ENCODE results near the gene ERC2.

Gene ERC2

GRCh38 chr3:56303487-56303886, 164.8 kb downstream of the ERC2 start:
- Histone ChIP-seq H3K27ac (ENCODE audit: low read length) (no peak overlapping the region), H3K9me3 (ENCODE audit: insufficient read depth, low read depth, low read length) (no peaks in the 10 kb centered on the region), H3K36me3 (ENCODE audit: insufficient read depth, low read depth, low read length) (no peaks in the 10 kb centered on the region), H3K4me3 (ENCODE audit: low read length) (no peak overlapping the region), H3K27me3 (ENCODE audit: insufficient read depth, low read length) (no peaks in the 10 kb centered on the region), H3K4me1 (ENCODE audit: insufficient read depth, low read length) (peaks cover 17% of the 10 kb centered on the region), H3K9ac (ENCODE audit: low read depth, low read length) (peak overlapping the region; percentile 21; the same call in 1 of the 2 replicates)

DNA sequence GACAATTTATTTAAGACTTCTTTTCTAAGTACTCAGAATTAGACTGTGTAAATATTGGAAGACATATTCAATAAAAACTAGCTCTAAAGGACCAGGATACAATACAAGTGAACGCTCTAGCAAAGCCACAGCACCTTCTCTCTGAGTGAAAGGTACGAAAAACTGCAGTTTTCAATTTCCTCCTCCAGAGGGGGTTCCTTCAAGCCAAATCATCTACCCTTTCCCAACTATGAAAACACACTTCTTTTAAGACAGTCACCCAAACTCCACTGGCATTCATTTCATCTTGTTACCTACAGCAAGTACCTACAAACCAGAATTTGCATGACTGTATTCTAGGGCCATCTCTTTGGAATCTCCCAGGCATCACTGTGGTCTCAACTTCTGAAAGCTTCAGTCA, 165.8 kb downstream of the ERC2 start:
- no peak overlapping the region for H3K4me3 ChIP-seq (ENCODE audit: low read length)
- H3K27me3 ChIP-seq (ENCODE audit: insufficient read depth, low read length), result no peaks in the 10 kb centered on the region
- peaks cover 17% of the 10 kb centered on the region for H3K4me1 ChIP-seq (ENCODE audit: insufficient read depth, low read length)
- no peak overlapping the region for H3K27ac ChIP-seq (ENCODE audit: low read length)
- no peaks in the 10 kb centered on the region for H3K9me3 ChIP-seq (ENCODE audit: insufficient read depth, low read depth, low read length)
- no peaks in the 10 kb centered on the region for H3K36me3 ChIP-seq (ENCODE audit: insufficient read depth, low read depth, low read length)
- no peak overlapping the region for H3K9ac ChIP-seq (ENCODE audit: low read depth, low read length)

GRCh38 chr3:56297281-56297840, 170.9 kb downstream of the ERC2 start:
- Histone ChIP-seq H3K4me3 (ENCODE audit: low read length) (no peak overlapping the region), H3K27me3 (ENCODE audit: insufficient read depth, low read length) (no peaks in the 10 kb centered on the region), H3K9ac (ENCODE audit: low read depth, low read length) (no peak overlapping the region), H3K4me1 (ENCODE audit: insufficient read depth, low read length) (no peaks in the 10 kb centered on the region), H3K36me3 (ENCODE audit: insufficient read depth, low read depth, low read length) (peaks cover 16% of the 10 kb centered on the region; the same call in 1 of the 2 replicates), H3K27ac (ENCODE audit: low read length) (no peak overlapping the region), H3K9me3 (ENCODE audit: insufficient read depth, low read depth, low read length) (no peaks in the 10 kb centered on the region)

GRCh38 chr3:56296361-56296760, 171.9 kb downstream of the ERC2 start:
- Histone ChIP-seq H3K36me3 (ENCODE audit: insufficient read depth, low read depth, low read length) (peaks cover 16% of the 10 kb centered on the region; the same call in 1 of the 2 replicates), H3K9ac (ENCODE audit: low read depth, low read length) (no peak overlapping the region), H3K4me1 (ENCODE audit: insufficient read depth, low read length) (peaks cover 4% of the 10 kb centered on the region; the same call in 1 of the 2 replicates), H3K4me3 (ENCODE audit: low read length) (no peak overlapping the region), H3K27ac (ENCODE audit: low read length) (no peak overlapping the region), H3K27me3 (ENCODE audit: insufficient read depth, low read length) (no peaks in the 10 kb centered on the region), H3K9me3 (ENCODE audit: insufficient read depth, low read depth, low read length) (no peaks in the 10 kb centered on the region)

DNA sequence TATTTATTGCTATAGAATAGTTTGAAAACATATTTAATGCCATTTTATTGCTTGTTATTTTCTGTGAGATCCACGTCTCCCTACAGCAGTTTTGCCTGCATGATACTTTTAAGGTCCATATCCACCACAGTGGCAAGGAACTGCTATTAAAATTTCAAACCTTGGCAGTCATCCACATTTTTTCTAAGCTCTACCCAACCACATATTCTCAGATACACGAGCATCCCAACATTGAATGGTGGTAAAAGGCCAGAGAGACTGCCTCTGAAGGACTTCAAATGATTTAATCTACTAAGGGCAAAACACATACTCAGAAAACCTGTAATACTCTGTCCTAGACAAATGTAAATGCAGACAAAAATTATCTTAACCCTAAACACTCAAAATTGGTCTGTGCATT, 173.1 kb downstream of the ERC2 start:
- H3K27ac ChIP-seq (ENCODE audit: low read length), result no peak overlapping the region
- H3K4me1 ChIP-seq (ENCODE audit: insufficient read depth, low read length), result peaks cover 11% of the 10 kb centered on the region; the same call in 1 of the 2 replicates
- H3K9me3 ChIP-seq (ENCODE audit: insufficient read depth, low read depth, low read length), result no peaks in the 10 kb centered on the region
- H3K36me3 ChIP-seq (ENCODE audit: insufficient read depth, low read depth, low read length), result peaks cover 16% of the 10 kb centered on the region; the same call in 1 of the 2 replicates
- no peak overlapping the region for H3K4me3 ChIP-seq (ENCODE audit: low read length)
- no peaks in the 10 kb centered on the region for H3K27me3 ChIP-seq (ENCODE audit: insufficient read depth, low read length)
- H3K9ac ChIP-seq (ENCODE audit: low read depth, low read length), result no peak overlapping the region

GRCh38 chr3:56294286-56294685, 174.0 kb downstream of the ERC2 start:
- Histone ChIP-seq H3K4me1 (ENCODE audit: insufficient read depth, low read length) (peaks cover 11% of the 10 kb centered on the region; the same call in 1 of the 2 replicates), H3K9ac (ENCODE audit: low read depth, low read length) (no peak overlapping the region), H3K9me3 (ENCODE audit: insufficient read depth, low read depth, low read length) (no peaks in the 10 kb centered on the region), H3K27me3 (ENCODE audit: insufficient read depth, low read length) (no peaks in the 10 kb centered on the region), H3K36me3 (ENCODE audit: insufficient read depth, low read depth, low read length) (peaks cover 16% of the 10 kb centered on the region; the same call in 1 of the 2 replicates), H3K27ac (ENCODE audit: low read length) (no peak overlapping the region), H3K4me3 (ENCODE audit: low read length) (no peak overlapping the region)

- H3K4me1 ChIP-seq (ENCODE audit: insufficient read depth, low read length), result peaks cover 29% of the 10 kb centered on the region
- peaks cover 16% of the 10 kb centered on the region; the same call in 1 of the 2 replicates for H3K36me3 ChIP-seq (ENCODE audit: insufficient read depth, low read depth, low read length)
- no peaks in the 10 kb centered on the region for H3K9me3 ChIP-seq (ENCODE audit: insufficient read depth, low read depth, low read length)
- H3K9ac ChIP-seq (ENCODE audit: low read depth, low read length), result no peak overlapping the region
- no peak overlapping the region for H3K27ac ChIP-seq (ENCODE audit: low read length)
- H3K4me3 ChIP-seq (ENCODE audit: low read length), result no peak overlapping the region
- no peaks in the 10 kb centered on the region for H3K27me3 ChIP-seq (ENCODE audit: insufficient read depth, low read length)
Measured at GRCh38 chr3:56291953-56292352, 176.3 kb downstream of the ERC2 start.

DNA sequence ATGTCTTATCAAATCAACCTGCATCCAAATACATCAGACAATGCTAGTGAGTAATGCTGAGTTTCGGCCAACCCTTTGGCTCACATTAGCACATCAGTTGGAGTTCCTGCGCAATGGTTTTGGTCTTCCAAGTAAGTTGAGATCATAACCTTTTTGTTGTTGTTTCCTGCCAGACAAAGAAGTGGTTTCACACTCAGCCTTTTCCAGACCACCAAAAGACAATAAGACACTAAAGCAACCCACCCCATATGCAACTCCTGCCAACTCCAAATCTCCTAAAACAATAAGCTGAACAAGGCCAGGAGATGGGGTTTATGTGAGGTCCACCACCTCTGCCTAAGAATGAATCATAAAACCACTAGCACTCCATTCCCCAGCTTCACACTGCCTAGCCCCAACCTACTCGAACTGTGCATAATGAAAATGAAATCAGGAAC, 177.0 kb downstream of the ERC2 start:
- Histone ChIP-seq H3K4me3 (ENCODE audit: low read length) (no peak overlapping the region), H3K9ac (ENCODE audit: low read depth, low read length) (no peak overlapping the region), H3K9me3 (ENCODE audit: insufficient read depth, low read depth, low read length) (no peaks in the 10 kb centered on the region), H3K27ac (ENCODE audit: low read length) (no peak overlapping the region), H3K4me1 (ENCODE audit: insufficient read depth, low read length) (peaks cover 30% of the 10 kb centered on the region), H3K27me3 (ENCODE audit: insufficient read depth, low read length) (no peaks in the 10 kb centered on the region), H3K36me3 (ENCODE audit: insufficient read depth, low read depth, low read length) (peaks cover 16% of the 10 kb centered on the region; the same call in 1 of the 2 replicates)

- Histone ChIP-seq H3K9ac (ENCODE audit: low read depth, low read length) (no peak overlapping the region), H3K36me3 (ENCODE audit: insufficient read depth, low read depth, low read length) (peaks cover 7% of the 10 kb centered on the region; the same call in 1 of the 2 replicates), H3K4me1 (ENCODE audit: insufficient read depth, low read length) (peaks cover 34% of the 10 kb centered on the region)
Measured at GRCh38 chr3:56290374-56290773, 177.9 kb downstream of the ERC2 start.

DNA sequence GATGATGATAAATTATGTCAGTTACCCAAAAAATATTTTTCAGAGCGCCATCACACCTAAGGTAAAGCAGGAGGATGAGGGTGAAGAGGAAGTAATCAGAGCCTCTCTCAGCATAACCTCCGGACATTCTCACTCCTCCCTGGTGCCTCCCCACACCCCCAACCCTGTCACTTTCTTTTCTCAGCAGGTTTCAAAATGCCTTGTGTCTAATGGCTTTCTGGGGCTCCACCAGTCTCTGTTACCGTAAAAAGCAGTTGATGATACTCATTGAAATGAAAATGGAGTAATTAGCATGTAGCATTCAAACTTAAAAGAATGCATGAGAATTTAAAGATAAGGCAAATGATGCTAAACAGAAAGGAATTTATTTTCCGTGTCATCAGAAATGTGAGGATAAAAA, 180.0 kb downstream of the ERC2 start:
- Histone ChIP-seq H3K4me3 (ENCODE audit: low read length) (0 out of 2 replicates have a peak overlapping the region, but pooled peaks have one; percentile 5), H3K4me1 (ENCODE audit: insufficient read depth, low read length) (peaks cover 39% of the 10 kb centered on the region), H3K36me3 (ENCODE audit: insufficient read depth, low read depth, low read length) (no peaks in the 10 kb centered on the region), H3K9ac (ENCODE audit: low read depth, low read length) (no peak overlapping the region), H3K27ac (ENCODE audit: low read length) (no peak overlapping the region), H3K27me3 (ENCODE audit: insufficient read depth, low read length) (no peaks in the 10 kb centered on the region), H3K9me3 (ENCODE audit: insufficient read depth, low read depth, low read length) (peaks cover 10% of the 10 kb centered on the region; the same call in 1 of the 2 replicates)

More at GRCh38 chr3:56290374-56290773, 177.9 kb downstream of the ERC2 start:
- H3K9me3 ChIP-seq (ENCODE audit: insufficient read depth, low read depth, low read length), result no peaks in the 10 kb centered on the region
- H3K4me3 ChIP-seq (ENCODE audit: low read length), result no peak overlapping the region
- H3K27ac ChIP-seq (ENCODE audit: low read length), result no peak overlapping the region
- no peaks in the 10 kb centered on the region for H3K27me3 ChIP-seq (ENCODE audit: insufficient read depth, low read length)

- peaks cover 14% of the 10 kb centered on the region for H3K4me1 ChIP-seq (ENCODE audit: insufficient read depth, low read length)
- no peak overlapping the region for H3K27ac ChIP-seq (ENCODE audit: low read length)
- H3K4me3 ChIP-seq (ENCODE audit: low read length), result no peak overlapping the region
- no peak overlapping the region for H3K9ac ChIP-seq (ENCODE audit: low read depth, low read length)
- no peaks in the 10 kb centered on the region for H3K27me3 ChIP-seq (ENCODE audit: insufficient read depth, low read length)
- peaks cover 14% of the 10 kb centered on the region; the same call in 1 of the 2 replicates for H3K9me3 ChIP-seq (ENCODE audit: insufficient read depth, low read depth, low read length)
- H3K36me3 ChIP-seq (ENCODE audit: insufficient read depth, low read depth, low read length), result no peaks in the 10 kb centered on the region
Measured at GRCh38 chr3:56282341-56282740, 185.9 kb downstream of the ERC2 start.

- Histone ChIP-seq H3K4me1 (ENCODE audit: insufficient read depth, low read length) (no peaks in the 10 kb centered on the region), H3K27ac (ENCODE audit: low read length) (no peak overlapping the region), H3K4me3 (ENCODE audit: low read length) (no peak overlapping the region), H3K9me3 (ENCODE audit: insufficient read depth, low read depth, low read length) (no peaks in the 10 kb centered on the region), H3K9ac (ENCODE audit: low read depth, low read length) (no peak overlapping the region), H3K27me3 (ENCODE audit: insufficient read depth, low read length) (no peaks in the 10 kb centered on the region), H3K36me3 (ENCODE audit: insufficient read depth, low read depth, low read length) (no peaks in the 10 kb centered on the region)
Measured at GRCh38 chr3:56277236-56277635, 191.0 kb downstream of the ERC2 start.

Measured in iPS-20b (cell line).